ENCODE measurements around the gene CABLES1.

CABLES1 gene

GRCh38 chr18:23196119-23197007 lies 61.1 kb downstream of the CABLES1 start:
- DNase-seq = no peak

GRCh38 chr18:23198217-23198845 lies 63.0 kb downstream of the CABLES1 start:
- DNase-seq = no peak

GRCh38 chr18:23200756-23201155 lies 65.5 kb downstream of the CABLES1 start:
- no peak for DNase-seq

- DNase-seq = no peak
Measured at GRCh38 chr18:23201741-23202140, 66.5 kb downstream of the CABLES1 start.

GRCh38 chr18:23203891-23204432 lies 68.7 kb downstream of the CABLES1 start:
- DNase-seq = no peak

- no peak for DNase-seq
Measured at GRCh38 chr18:23204589-23205235, 69.4 kb downstream of the CABLES1 start.

GRCh38 chr18:23205980-23206379 lies 70.7 kb downstream of the CABLES1 start:
- DNase-seq = no peak

GRCh38 chr18:23207191-23207955 lies 72.1 kb downstream of the CABLES1 start:
- DNase-seq = no peak

GRCh38 chr18:23207994-23208393 lies 72.7 kb downstream of the CABLES1 start:
- no peak for DNase-seq

GRCh38 chr18:23208600-23208999 lies 73.3 kb downstream of the CABLES1 start:
- no peak for DNase-seq

- no peak for DNase-seq
Measured at GRCh38 chr18:23209031-23209430, 73.7 kb downstream of the CABLES1 start.

GRCh38 chr18:23209796-23210195 lies 74.5 kb downstream of the CABLES1 start:
- no peak for DNase-seq

- no peak for DNase-seq
Measured at GRCh38 chr18:23210526-23210925, 75.2 kb downstream of the CABLES1 start.

GRCh38 chr18:23211146-23211545 lies 75.9 kb downstream of the CABLES1 start:
- no peak for DNase-seq

- no peak for DNase-seq
Measured at GRCh38 chr18:23212161-23212560, 76.9 kb downstream of the CABLES1 start.

GRCh38 chr18:23213200-23213599 lies 77.9 kb downstream of the CABLES1 start:
- no peak for DNase-seq

GRCh38 chr18:23217781-23218180 lies 82.5 kb downstream of the CABLES1 start:
- DNase-seq = no peak

GRCh38 chr18:23220355-23220754 lies 85.1 kb downstream of the CABLES1 start:
- no peak for DNase-seq

- no peak for DNase-seq
Measured at GRCh38 chr18:23223641-23224040, 88.4 kb downstream of the CABLES1 start.

- no peak for DNase-seq
Measured at GRCh38 chr18:23225503-23225902, 90.2 kb downstream of the CABLES1 start.

- DNase-seq = no peak
Measured at GRCh38 chr18:23226391-23226790, 91.1 kb downstream of the CABLES1 start.

GRCh38 chr18:23226930-23227725 lies 91.8 kb downstream of the CABLES1 start:
- DNase-seq = no peak

All from CD4-positive, alpha-beta T cell treated with Interleukin-4 for 1 hour (primary cell).